NCI-H146 treated with DMSO at 0.1 percent for 48 hours (cell line): ENCODE measurements around the gene HDAC4.

Experiments
- DNase-seq: peaks from one replicate; lab custom pipeline; 2025; ENCODE audit not compliant: unreplicated experiment; lab: John Stamatoyannopoulos, UW

The HDAC4 gene

GRCh38 chr2:239133945-239134570, 266.8 kb downstream of the HDAC4 start:
- no peak for DNase-seq

GRCh38 chr2:239132786-239133185, 268.0 kb downstream of the HDAC4 start:
- DNase-seq: no peak

- no peak for DNase-seq
These were observed 268.6 kb downstream of the HDAC4 start for GRCh38 chr2:239132156-239132709.

DNA sequence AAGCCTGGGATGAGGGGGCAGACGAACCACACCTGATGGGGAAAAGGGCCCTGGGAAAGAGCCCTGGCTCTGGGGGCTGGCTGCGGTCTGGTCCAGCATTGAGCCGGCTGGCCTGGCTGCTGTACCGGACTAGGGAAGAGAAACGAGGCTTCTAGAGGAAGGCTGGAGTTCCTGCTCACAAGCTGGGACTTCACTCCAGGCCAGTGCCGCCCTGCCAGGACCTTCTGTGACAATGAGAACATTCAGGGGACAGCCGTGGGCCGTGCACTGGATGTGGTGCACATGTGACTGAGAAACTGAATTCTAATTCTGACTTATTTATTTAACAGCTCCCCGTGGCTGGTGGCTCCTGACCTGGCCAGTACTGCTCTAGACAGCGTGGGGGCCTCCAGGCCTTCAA, 269.3 kb downstream of the HDAC4 start:
- DNase-seq: no peak

DNA sequence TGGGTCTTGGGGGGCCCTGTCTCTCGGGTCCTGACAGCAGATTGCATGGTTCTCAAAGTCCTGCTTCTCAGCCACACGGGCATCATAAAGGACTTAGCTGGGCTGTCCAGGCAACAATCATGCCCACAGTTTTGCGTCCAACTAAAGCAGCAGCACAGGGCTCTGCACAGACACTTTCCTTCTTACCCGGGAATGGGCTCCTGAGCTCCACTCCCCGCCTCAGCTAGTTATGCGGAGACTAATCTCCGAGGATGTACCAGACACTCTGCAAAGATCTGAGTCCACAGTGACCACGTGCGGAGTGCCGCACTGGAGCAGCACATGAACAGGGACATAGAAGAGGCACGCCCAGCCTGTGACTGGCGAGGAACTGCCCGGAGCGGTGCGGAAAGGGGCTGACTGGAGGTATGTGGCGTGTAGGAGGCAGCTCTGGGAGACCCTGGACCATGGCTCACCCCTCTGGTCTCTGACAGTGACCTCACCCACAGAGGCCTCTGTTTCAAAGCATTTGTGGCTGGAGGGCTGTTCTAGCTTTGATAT, 270.0 kb downstream of the HDAC4 start:
- no peak for DNase-seq

- no peak for DNase-seq
These were observed 270.8 kb downstream of the HDAC4 start for GRCh38 chr2:239130041-239130440.

- no peak for DNase-seq
These were observed 271.5 kb downstream of the HDAC4 start for GRCh38 chr2:239129147-239129920.

GRCh38 chr2:239128706-239129105, 272.1 kb downstream of the HDAC4 start:
- DNase-seq: no peak

DNA sequence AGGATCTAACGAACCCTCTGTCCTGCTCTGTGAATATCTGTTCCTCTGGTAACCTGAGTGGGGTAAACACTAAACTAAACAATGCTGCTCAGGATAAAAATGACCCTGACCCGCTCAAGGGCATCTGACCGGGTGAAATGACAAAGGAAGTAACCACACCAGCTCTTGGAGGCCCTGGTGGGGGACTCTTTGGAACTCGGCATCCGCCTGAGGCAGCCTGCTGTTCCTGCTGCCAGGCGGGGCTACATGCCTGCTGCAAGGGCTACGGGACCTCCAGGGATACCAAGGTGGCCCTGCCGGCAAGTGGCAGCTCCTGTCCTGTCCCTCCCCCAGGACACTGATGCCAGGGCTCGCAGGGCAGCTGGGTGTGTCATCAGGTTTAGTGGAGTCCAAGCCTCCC, 273.3 kb downstream of the HDAC4 start:
- no peak for DNase-seq

- no peak for DNase-seq
These were observed 274.8 kb downstream of the HDAC4 start for GRCh38 chr2:239125726-239126675.

DNA sequence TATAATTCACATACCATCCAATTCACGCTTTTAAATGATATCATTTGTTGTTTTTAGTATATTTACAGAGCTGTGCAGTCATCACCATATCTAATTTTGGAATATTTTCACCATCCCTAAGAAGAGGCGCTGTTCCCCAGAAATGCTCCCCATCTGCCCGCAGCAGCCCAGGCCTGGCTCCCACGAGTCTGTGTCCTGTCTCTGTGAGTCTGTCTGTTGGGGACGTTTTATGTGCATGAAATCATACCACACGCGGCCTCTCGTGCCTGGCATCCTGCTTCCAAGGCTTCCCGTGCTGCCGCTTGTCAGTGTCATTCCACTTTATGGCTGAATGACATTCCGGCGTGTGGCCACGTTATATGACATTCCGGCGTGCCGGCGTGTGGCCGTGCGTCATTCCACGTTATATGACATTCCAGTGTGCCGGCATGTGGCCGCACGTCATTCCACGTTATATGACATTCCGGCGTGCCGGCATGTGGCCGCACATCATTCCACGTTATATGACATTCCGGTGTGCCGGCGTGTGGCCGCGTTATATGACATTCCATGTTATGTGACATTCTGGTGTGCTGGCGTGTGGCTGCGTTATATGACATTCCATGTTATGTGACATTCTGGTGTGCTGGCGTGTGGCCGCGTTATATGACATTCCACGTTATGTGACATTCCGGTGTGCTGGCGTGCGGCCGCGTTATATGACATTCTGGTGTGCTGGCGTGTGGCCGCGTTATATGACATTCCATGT, 276.5 kb downstream of the HDAC4 start:
- DNase-seq: no peak

DNA sequence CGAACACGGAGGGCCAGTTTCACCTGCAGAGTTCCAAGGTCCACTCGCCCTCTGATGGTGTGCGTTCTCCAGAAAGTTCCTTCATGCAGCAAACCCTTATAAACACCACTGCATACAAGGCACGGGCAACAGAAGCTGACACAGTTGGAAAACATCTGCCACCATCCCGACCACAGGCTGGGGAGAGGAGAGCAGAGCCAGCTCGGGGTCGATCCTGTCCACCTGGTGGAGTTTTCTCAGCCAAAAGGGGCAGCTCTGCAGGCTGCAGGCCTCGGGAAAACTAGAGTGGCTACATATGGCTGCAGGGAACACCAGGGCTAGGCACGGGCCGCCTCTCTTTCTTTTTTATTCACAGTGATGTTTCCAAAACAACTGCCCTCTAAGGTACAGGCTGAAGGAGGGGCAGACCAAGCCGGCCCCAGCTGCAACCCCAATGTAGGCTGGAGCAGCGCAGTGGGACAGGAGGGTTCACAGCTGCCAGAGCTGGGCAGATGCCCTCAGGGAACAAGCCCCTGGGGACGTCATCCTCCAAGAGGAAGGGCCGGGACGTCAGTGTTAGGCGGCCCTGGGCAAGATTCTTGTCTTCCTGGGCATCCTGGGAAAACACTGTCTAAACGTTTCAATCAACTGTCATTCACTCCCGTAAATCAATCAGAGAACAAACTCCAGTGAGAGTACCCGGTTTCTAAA, 278.3 kb downstream of the HDAC4 start:
- no peak for DNase-seq

GRCh38 chr2:239121600-239122012, 279.2 kb downstream of the HDAC4 start:
- DNase-seq: no peak

DNA sequence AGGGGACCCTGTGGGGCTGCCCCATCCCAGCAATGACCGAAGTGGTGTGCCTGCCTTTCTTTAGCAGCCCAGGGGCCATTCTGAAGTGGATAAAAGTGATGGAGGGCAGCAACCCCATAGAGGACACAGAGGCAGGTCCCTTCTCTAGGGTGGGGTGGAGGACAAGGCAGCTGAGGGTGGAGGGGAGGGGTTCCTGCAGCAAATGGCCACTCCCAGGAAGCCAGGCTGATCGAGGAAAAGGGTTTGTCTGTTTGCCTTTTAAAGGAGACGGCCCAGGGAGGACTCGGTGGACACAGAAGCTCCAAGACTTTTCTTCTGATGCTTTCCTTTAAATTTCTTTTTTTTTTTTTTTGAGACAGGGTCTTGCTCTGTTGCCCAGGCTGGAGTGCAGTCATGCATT, 280.2 kb downstream of the HDAC4 start:
- no peak for DNase-seq

GRCh38 chr2:239119346-239120126, 281.3 kb downstream of the HDAC4 start:
- no peak for DNase-seq

GRCh38 chr2:239118675-239119211, 282.1 kb downstream of the HDAC4 start:
- no peak for DNase-seq

DNA sequence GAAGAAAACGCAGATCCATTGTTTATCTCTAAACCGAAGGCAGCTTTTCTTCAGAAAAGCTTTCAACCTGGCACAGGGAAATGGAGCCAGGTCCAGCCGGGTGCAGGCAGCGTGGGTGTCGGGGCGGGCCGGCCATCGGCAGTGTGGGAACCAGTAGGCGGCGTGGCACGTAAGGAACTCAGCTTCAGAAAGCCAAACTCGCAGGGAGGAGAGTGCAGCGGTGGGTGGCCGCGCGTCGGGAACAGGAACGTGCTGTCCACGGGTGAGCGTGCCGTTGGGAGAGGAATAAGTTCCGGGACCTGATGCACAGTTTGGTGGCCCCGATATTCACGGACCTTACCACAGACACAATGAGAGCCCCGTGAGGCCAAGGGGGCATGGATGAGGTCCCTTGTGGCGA, 282.6 kb downstream of the HDAC4 start:
- no peak for DNase-seq

DNA sequence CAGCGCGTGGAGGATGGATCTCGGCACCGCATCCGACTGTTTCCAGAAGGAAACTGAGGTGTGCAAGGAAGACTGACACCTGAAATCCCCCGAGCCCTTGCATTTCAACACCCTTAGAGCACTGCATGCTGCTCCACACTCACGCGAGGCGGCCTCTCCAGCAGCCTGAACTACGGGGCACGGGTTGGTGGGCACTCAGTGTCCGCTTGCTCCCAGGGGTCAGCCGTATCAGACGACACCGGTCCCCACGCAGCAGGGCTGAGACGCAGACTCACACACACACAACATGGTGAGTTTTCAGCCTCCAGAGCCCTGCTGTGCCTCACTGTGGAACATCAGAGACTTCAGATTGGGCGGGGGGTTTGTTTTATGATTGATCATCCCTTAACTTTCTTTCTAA, 283.0 kb downstream of the HDAC4 start:
- DNase-seq: no peak
